HG02763 (cell line): Measurements from ENCODE around the gene ALPL.

ENCODE experiments used
- ATAC-seq: cut with Tn5 transposase; IDR thresholded peaks from one replicate; pipeline ENCODE4 v1.9.1; 2021; ENCODE audit warnings: mild to moderate bottlenecking, moderate library complexity; ENCODE audit not compliant: unreplicated experiment

The ALPL gene

DNA sequence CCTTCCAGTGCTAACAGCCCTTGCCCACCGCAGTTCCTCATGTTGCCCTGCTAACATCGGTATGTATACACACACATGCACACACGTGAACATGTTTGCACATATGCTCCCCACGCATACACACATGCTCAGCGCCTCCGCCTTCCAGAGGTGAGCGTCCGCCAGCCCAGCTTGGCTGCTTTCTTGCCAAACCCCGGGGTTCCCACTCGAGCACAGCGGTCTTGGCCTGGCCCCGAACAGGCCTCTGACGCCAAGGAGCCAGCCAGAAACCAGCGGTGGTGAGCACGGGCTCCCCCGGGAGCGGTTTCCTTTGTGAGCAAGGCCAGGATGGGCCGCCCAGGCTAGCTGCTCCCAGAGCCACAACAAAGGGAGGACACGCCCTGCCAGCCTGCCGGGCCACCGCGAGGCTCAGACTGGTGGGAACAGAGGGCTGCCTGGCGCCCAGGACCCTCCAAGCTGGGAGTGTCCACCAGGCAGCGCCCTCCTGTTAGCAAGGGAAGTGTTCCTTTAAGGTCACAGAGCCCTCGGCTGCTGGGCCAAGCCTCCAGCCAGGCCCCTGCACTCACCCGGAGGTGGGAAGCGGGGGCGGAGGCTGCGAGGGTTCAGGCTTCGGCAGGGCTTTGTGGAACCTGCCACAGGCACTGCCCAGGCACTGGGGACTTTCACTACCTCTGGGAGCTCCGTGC, 65.4 kb downstream of the ALPL start:
- no peak for ATAC-seq

DNA sequence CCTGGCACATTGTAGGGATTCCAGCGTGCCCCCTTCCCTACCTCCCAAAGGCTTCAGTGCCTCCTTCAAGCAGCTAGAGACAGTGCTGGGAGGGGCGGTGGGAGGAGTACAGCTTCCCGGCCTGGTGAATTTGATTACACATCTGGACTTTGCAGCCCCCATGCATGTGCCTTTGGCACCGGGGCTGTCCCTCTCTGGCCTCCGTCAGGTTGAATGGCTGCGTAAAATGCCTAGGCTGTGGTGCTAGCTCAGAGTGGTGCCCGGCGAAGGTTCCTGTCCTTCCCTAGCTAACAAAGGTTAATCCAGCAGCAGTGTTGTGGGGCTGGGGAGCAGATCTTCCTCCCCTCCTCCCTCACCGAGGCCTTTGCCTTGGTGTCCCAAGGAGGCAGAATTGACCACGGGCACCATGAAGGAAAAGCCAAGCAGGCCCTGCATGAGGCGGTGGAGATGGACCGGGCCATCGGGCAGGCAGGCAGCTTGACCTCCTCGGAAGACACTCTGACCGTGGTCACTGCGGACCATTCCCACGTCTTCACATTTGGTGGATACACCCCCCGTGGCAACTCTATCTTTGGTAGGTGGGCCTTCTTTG, 66.2 kb downstream of the ALPL start:
- ATAC-seq, result no peak

DNA sequence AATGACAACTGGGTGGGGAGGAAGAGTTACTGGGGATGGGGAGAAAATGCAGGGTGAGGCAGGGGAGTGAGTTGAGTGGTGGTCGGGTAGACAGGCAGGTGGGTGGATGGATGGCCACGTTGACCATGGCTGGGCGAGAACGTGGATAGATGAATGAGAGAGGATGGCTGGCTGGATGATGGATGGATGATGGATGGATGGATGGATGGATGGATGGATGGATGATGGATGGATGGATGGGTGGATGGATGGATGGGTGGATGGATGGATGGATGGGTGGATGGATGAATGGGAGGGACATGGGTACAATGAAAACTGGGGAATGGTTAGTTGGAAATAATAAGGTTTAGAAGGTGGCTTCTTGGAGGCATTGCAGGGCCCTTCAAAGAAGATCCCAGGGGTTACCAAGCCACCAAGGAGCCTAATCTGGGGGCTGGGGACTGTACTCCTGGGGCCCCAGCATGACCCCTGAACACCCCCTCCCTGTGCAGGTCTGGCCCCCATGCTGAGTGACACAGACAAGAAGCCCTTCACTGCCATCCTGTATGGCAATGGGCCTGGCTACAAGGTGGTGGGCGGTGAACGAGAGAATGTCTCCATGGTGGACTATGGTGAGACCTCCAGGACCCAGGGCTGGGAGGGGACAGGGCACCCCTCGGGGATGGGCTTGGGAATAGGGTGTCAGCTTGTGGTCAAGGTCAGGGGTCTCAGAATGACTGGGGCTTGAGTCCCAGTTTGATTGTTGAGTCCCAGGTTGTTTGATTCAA, 67.0 kb downstream of the ALPL start:
- ATAC-seq, result no peak

- no peak for ATAC-seq
Observed at GRCh38 chr1:21576798-21577187, 67.6 kb downstream of the ALPL start.

DNA sequence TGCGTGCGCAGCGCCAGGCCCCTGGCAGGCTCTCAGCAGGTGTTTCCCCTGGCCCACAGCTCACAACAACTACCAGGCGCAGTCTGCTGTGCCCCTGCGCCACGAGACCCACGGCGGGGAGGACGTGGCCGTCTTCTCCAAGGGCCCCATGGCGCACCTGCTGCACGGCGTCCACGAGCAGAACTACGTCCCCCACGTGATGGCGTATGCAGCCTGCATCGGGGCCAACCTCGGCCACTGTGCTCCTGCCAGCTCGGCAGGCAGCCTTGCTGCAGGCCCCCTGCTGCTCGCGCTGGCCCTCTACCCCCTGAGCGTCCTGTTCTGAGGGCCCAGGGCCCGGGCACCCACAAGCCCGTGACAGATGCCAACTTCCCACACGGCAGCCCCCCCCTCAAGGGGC, 68.1 kb downstream of the ALPL start:
- ATAC-seq, result no peak

DNA sequence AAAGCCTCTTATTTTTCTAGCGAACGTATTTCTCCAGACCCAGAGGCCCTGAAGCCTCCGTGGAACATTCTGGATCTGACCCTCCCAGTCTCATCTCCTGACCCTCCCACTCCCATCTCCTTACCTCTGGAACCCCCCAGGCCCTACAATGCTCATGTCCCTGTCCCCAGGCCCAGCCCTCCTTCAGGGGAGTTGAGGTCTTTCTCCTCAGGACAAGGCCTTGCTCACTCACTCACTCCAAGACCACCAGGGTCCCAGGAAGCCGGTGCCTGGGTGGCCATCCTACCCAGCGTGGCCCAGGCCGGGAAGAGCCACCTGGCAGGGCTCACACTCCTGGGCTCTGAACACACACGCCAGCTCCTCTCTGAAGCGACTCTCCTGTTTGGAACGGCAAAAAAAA, 68.7 kb downstream of the ALPL start:
- ATAC-seq, result no peak

GRCh38 chr1:21579791-21580190, 70.6 kb downstream of the ALPL start:
- no peak for ATAC-seq

DNA sequence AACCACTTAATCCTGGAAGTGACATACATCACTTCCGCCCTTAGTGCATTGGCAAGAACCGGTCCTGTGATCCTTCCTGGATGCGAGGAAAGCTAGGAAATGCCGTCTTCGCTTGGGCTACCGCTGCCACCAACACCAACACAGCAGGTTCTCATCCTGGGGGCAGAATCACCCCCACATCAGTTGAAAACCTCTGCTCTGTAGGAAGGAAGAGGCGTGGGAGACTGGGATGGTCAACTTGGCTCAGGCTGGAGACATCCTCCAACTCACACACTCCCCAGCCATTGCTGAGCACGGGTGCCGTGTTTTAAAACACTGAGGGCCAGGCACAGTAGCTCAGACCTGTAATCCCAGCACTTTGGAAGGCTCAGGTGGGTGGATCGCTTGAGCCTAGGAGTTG, 74.9 kb downstream of the ALPL start:
- no peak for ATAC-seq

- ATAC-seq, result no peak
Observed at GRCh38 chr1:21585037-21585436, 75.8 kb downstream of the ALPL start.

DNA sequence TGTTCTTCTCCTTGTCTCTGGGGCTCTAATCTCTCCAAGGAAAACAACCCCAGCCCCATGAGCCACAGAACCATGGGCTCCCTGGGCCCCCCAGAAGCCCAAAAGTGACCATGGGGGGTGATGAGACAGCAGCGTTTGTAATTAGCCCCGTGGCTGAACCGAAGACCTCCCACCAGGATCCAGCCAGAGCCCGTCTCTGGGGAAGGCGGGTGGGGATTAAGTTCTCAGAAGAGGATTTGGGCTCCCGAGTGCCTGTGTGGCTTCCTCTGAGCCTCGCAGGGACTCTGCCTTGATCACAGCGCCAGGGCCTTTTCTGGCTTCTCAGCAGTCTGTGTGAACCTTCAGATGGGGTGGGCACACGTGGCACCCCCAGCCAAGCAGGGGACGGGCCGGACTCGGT, 77.0 kb downstream of the ALPL start:
- no peak for ATAC-seq

DNA sequence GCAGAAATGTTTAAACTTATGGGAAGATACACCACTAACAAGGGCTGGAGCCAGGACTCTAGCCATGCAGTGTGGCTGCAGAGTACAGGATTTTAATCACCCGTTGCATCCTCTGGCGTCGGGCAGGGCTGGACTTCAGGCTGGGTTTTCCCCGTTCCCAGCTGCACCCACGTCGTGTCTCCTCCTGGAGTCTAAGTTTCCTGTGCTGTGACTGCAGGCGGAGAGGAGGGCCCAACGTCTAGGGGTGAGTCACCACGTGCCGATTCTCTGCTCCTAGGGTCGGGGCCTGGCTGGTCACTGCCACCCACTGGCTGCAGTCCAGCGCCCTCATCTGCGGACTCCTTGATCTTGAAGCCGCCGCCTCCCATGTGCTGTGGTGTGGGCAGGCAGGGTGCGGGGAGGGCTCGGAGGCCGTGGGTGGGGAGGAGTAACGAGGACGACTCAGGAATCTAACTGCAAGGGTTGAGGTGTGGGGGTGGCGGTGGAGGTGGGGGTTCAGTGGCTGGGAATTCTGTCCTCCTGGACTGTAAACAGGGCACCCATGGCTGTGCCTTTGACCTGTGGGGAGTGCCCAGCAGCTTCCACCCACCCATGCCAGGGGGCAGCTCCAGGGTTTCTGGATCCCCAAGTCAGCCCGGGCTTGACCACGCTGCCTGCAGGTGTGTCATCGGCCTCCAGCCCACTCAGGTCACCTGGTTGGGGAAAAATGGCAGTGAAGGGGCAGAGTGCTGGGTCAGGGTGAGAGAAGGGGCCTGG, 77.8 kb downstream of the ALPL start:
- ATAC-seq, result no peak

- ATAC-seq, result no peak
Observed at GRCh38 chr1:21587602-21587953, 78.4 kb downstream of the ALPL start.

GRCh38 chr1:21589618-21590017, 80.4 kb downstream of the ALPL start:
- no peak for ATAC-seq

- no peak for ATAC-seq
Observed at GRCh38 chr1:21590126-21590880, 81.1 kb downstream of the ALPL start.

- no peak for ATAC-seq
Observed at GRCh38 chr1:21590934-21591333, 81.7 kb downstream of the ALPL start.

DNA sequence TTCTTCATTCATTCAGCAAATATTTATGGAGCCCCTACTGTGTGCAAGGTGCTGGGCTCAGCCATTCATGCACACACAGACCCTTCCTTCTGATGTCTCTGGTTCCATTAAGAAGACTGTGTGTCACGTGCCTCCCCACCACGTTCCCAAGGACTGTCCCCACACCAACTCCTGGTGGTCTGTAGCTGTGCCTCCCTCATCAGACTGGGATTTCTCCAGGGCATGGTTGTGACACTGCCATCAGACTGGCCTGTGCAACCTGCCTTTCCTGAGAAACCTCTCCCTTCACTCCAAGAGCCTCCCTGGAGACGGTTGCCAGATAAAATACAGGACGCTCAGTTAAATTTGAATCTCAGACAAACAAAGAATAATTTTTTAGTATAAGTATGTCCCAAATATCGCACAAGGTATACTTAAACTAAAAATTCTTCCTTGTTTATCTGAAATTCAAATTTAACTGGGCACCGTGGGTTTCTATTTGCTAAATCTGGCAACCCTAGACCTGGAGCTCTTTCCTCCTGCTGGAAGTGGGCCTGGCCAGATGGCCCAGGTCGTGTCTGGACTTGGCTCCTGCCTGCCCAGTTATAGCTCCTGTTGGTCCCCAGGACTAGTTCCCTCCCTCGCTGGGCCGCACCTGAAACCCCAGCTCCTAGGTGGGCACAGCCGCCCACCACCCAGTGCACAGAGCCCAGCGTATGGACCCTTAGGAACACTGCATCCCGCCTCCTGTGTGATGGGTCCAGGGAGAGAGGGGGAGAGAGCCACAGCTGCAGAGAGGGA, 83.1 kb downstream of the ALPL start:
- no peak for ATAC-seq

- no peak for ATAC-seq
Observed at GRCh38 chr1:21593231-21593630, 84.0 kb downstream of the ALPL start.

DNA sequence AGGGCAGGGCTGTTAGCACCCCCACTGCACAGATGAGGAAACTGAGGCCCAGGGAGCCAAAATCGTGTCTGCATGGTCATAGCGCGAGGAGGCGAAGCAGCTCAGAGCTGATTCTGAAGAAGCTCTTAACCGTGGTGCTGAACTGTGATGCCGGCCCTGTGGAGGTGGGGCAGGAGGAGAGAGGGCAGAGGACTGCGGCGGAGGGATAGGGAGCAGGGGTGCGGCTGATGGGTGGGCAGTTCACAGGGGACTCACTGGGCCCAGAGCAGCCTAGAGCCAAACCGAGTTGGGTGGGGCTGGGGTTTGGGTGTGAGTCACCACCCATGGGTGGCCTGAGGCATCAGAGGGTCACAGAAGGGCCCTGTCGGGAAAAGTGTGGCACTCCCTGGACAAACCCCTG, 85.3 kb downstream of the ALPL start:
- ATAC-seq, result no peak

DNA sequence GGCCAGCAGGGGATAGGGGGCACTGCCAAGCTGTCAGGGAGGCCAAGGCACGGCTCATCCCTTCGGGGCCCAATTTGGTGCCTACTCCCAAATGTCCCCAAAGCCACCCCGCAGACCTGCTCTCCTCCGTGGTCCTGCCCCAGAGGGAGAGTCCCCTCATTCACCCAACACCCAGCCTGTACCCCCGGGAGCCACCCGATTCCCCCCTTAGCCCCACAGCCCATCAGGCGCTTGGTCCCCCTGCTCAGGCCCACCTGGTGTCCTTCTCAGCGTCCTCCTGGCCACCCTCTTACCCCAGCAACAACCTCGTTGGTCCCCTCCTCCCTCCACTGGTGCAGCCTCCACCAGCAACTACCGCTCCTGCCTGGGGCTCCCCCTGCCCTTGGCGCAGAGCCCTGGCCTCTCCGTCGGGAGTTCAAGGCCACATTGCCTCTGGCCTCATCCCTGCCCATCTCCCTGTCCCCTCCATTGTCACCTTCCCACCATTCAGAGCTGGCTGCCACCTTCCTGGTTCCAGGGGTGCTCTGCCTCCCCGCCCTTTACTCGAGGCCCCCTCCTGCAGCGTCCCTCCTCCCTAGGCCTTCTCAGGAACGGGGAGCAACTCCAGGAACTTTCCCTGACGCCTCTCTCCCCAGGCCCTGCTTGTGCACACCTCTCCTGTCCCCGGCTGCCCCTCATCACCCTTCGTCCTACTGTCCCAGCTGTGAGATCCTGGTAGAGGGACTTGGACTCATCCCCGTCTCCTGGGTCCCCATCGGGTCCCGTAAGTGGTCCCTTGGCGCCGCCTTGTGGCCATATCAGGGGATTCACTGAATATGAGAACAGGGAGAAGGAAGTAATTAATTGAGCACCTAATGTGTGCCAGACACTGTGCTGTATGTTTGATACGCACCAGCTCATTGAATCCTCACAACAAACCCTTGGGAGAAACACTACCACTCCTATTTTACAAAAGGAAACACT, 86.0 kb downstream of the ALPL start:
- ATAC-seq, result no peak
